IMR-90 (cell line): ENCODE results near the gene ZNF423. TPM values are rescaled to one million over a fixed set of nuclear protein-coding genes. Genes with fewer than 3 reads are reported as not detected.

Experiments
- ATAC-seq: fragments of 200-7000 bp; cut with Tn5 transposase; 2 replicates; pipeline ENCODE4 v1.9.1; 2020; ENCODE audit warnings: low read depth, mild to moderate bottlenecking, moderate library complexity
- BruUV-seq: library from RNA; stranded (reverse); fragments of 400-500 nt; replicated peaks from 2 replicates; lab custom pipeline; 2021; lab: Mats Ljungman, UMichigan
- CTCF ChIA-PET: fragments of 300-600 bp; formaldehyde crosslinking; extraction: SDS; loops from one replicate; lab custom pipeline; 2021; ENCODE audit warnings: antibody characterized with exemption; lab: Yijun Ruan, JAX
- POLR2A ChIA-PET: fragments of 300-600 bp; sonication (Branson Sonifier 250); formaldehyde crosslinking; loops from one replicate; lab custom pipeline; 2022; ENCODE audit warnings: antibody characterized with exemption; ENCODE audit not compliant: unreplicated experiment; lab: Charles Lee
- DNase-seq: peaks from one replicate; pipeline ENCODE4 v3.0.0; 2013
- H2AFZ ChIP-seq: replicated peaks from 2 replicates; pipeline ENCODE3; 2013; ENCODE audit warnings: low read length, mild to moderate bottlenecking; ENCODE audit not compliant: poor library complexity
- H2AK5ac ChIP-seq: 2 replicates; pipeline ENCODE4 v1.6.1; 2013; ENCODE audit warnings: low read depth, low read length, inconsistent platforms
- H2AK9ac ChIP-seq: replicated peaks from 2 replicates; pipeline ENCODE3; 2013; ENCODE audit warnings: mild to moderate bottlenecking, low read depth, low read length, moderate library complexity; ENCODE audit not compliant: poor library complexity
- H2BK120ac ChIP-seq: 2 replicates; pipeline ENCODE4 v1.6.1; 2013; ENCODE audit warnings: low read depth, low read length, inconsistent platforms
- H2BK15ac ChIP-seq: 3 replicates; pipeline ENCODE4 v1.6.1; 2013; ENCODE audit warnings: low read depth, low read length, inconsistent platforms
- H2BK20ac ChIP-seq: 2 replicates; pipeline ENCODE4 v1.6.1; 2013; ENCODE audit warnings: low read depth, mild to moderate bottlenecking, inconsistent platforms, low read length, moderate library complexity
- H2BK5ac ChIP-seq: 2 replicates; pipeline ENCODE4 v1.6.1; 2013; ENCODE audit warnings: mild to moderate bottlenecking, low read depth, low read length, inconsistent platforms; ENCODE audit not compliant: poor library complexity, severe bottlenecking
- H3K14ac ChIP-seq: replicated peaks from 2 replicates; pipeline ENCODE4 v1.6.1; 2013; ENCODE audit warnings: low read depth, low read length, inconsistent platforms
- H3K18ac ChIP-seq: 2 replicates; pipeline ENCODE4 v1.6.1; 2013; ENCODE audit warnings: low read depth, low read length, control low read depth
- H3K23ac ChIP-seq: 2 replicates; pipeline ENCODE4 v1.6.1; 2013; ENCODE audit warnings: low read depth, low read length, inconsistent platforms
- H3K27ac ChIP-seq: 2 replicates; pipeline ENCODE4 v1.5.1; 2013; ENCODE audit warnings: mild to moderate bottlenecking, control low read depth, low read length; ENCODE audit not compliant: insufficient read depth
- H3K27me3 ChIP-seq: 2 replicates; pipeline ENCODE4 v1.6.1; 2013; ENCODE audit warnings: low read length; ENCODE audit not compliant: control insufficient read depth, insufficient read depth
- H3K36me3 ChIP-seq: 2 replicates; pipeline ENCODE4 v1.6.1; 2013; ENCODE audit warnings: low read length, mixed read lengths; ENCODE audit not compliant: control insufficient read depth, insufficient read depth
- H3K4ac ChIP-seq: 2 replicates; pipeline ENCODE4 v1.6.1; 2013; ENCODE audit warnings: low read depth, low read length, inconsistent platforms
- H3K4me1 ChIP-seq: 2 replicates; pipeline ENCODE4 v1.6.1; 2013; ENCODE audit warnings: low read length, mixed read lengths; ENCODE audit not compliant: control insufficient read depth, insufficient read depth
- H3K4me2 ChIP-seq: 2 replicates; pipeline ENCODE4 v1.6.1; 2013; ENCODE audit warnings: low read depth, mild to moderate bottlenecking, control low read depth, low read length, moderate library complexity
- H3K4me3 ChIP-seq: 2 replicates; pipeline ENCODE4 v1.5.1; 2013; ENCODE audit warnings: low read depth, mild to moderate bottlenecking, control low read depth, low read length, moderate library complexity; ENCODE audit not compliant: insufficient read depth
- H3K56ac ChIP-seq: 2 replicates; pipeline ENCODE4 v1.6.1; 2013; ENCODE audit warnings: low read length, inconsistent platforms; ENCODE audit not compliant: insufficient read depth; ENCODE audit errors: extremely low read depth
- H3K79me1 ChIP-seq, 2 experiments: 2 replicates each; pipeline ENCODE4 v1.6.1; 2013; ENCODE audit warnings: low read length in 2 of 2, inconsistent platforms in 1 of 2, low read depth in 1 of 2
- H3K9ac ChIP-seq: 2 replicates; pipeline ENCODE4 v1.6.1; 2013; ENCODE audit warnings: low read depth, low read length, control low read depth
- H3K9me1 ChIP-seq: 2 replicates; pipeline ENCODE4 v1.6.1; 2013; ENCODE audit warnings: low read length, inconsistent platforms; ENCODE audit not compliant: insufficient read depth
- H3K9me3 ChIP-seq: 2 replicates; pipeline ENCODE4 v1.6.1; 2013; ENCODE audit warnings: low read length; ENCODE audit not compliant: control insufficient read depth, insufficient read depth
- H4K20me1 ChIP-seq: 2 replicates; pipeline ENCODE4 v1.6.1; 2013; ENCODE audit warnings: low read length, inconsistent platforms; ENCODE audit not compliant: insufficient read depth
- H4K5ac ChIP-seq: 2 replicates; pipeline ENCODE4 v1.6.1; 2013; ENCODE audit warnings: mild to moderate bottlenecking, low read depth, low read length, control low read depth
- H4K8ac ChIP-seq, 2 experiments: 2 replicates each; pipeline ENCODE4 v1.6.1; 2013; ENCODE audit warnings: low read depth in 2 of 2, low read length in 2 of 2, control low read depth in 1 of 2, inconsistent platforms in 1 of 2
- H4K91ac ChIP-seq: 2 replicates; pipeline ENCODE4 v1.6.1; 2013; ENCODE audit warnings: low read depth, low read length, inconsistent platforms; ENCODE audit not compliant: insufficient read depth
- BHLHE40 ChIP-seq: fragments of 150-350 bp; IDR thresholded peaks from 2 replicates; pipeline ENCODE4 v1.6.1; 2016; ENCODE audit warnings: mild to moderate bottlenecking, low read depth, low read length
- CEBPB ChIP-seq: IDR thresholded peaks from 2 replicates; pipeline ENCODE4 v1.6.1; 2012; ENCODE audit warnings: low read depth, low read length, improper control_type of control experiment
- CHD1 ChIP-seq: IDR thresholded peaks from 2 replicates; pipeline ENCODE4 v1.6.1; 2012; ENCODE audit warnings: low read depth, low read length, improper control_type of control experiment
- ELK1 ChIP-seq: fragments of 150-350 bp; IDR thresholded peaks from 2 replicates; pipeline ENCODE4 v1.6.1; 2016; ENCODE audit warnings: low read depth, mild to moderate bottlenecking, low read length, moderate library complexity, borderline replicate concordance
- FOS ChIP-seq: fragments of 150-350 bp; IDR thresholded peaks from 2 replicates; pipeline ENCODE4 v1.6.1; 2016; ENCODE audit warnings: low read depth, low read length
- MAFK ChIP-seq: IDR thresholded peaks from 2 replicates; pipeline ENCODE4 v1.6.1; 2012; ENCODE audit warnings: low read depth, low read length, improper control_type of control experiment
- MAZ ChIP-seq: IDR thresholded peaks from 2 replicates; pipeline ENCODE4 v1.6.1; 2012; ENCODE audit warnings: low read depth, mild to moderate bottlenecking, low read length, improper control_type of control experiment, moderate library complexity, borderline replicate concordance
- MXI1 ChIP-seq: IDR thresholded peaks from 2 replicates; pipeline ENCODE4 v1.6.1; 2012; ENCODE audit warnings: low read depth, mild to moderate bottlenecking, low read length, moderate library complexity, borderline replicate concordance
- NFE2L2 ChIP-seq: fragments of 150-350 bp; IDR thresholded peaks from 2 replicates; pipeline ENCODE4 v1.6.1; 2016; ENCODE audit warnings: low read depth, mild to moderate bottlenecking, low read length
- POLR2A ChIP-seq: IDR thresholded peaks from 2 replicates; pipeline ENCODE4 v1.6.1; 2012; ENCODE audit warnings: mild to moderate bottlenecking, low read depth, low read length
- RAD21 ChIP-seq: IDR thresholded peaks from 2 replicates; pipeline ENCODE4 v1.6.1; 2012; ENCODE audit warnings: low read length, improper control_type of control experiment
- RCOR1 ChIP-seq: IDR thresholded peaks from 2 replicates; pipeline ENCODE4 v1.6.1; 2012; ENCODE audit warnings: mild to moderate bottlenecking, low read length, improper control_type of control experiment; ENCODE audit not compliant: insufficient replicate concordance
- RFX5 ChIP-seq: IDR thresholded peaks from 2 replicates; pipeline ENCODE4 v1.8.0; 2012; ENCODE audit warnings: low read depth, mild to moderate bottlenecking, low read length, moderate library complexity
- SMC3 ChIP-seq: fragments of 150-350 bp; IDR thresholded peaks from 2 replicates; pipeline ENCODE4 v1.6.1; 2016; ENCODE audit warnings: low read depth, mild to moderate bottlenecking, antibody characterized with exemption, low read length, moderate library complexity
- WGBS, 2 experiments: methylation state at CpG; one replicate each; pipeline versions ENCODE4 v1.1.5 to v1.1.7; 2013; ENCODE audit warnings: missing lambda C conversion rate in 2 of 2; ENCODE audit not compliant: insufficient read length in 1 of 2; ENCODE audit errors: extremely low coverage in 2 of 2; 5-methylcytosine and 5-hydroxymethylcytosine counted together
- dilution Hi-C: fragments of 300-500 bp; cut with HindIII; formaldehyde crosslinking; loops from one replicate; pipeline ENCODE4 v1.14.3; 2018; ENCODE audit warnings: low sequenced_read_pairs; ENCODE audit not compliant: unreplicated experiment
- in situ Hi-C: fragments of 300-500 bp; cut with MboI; formaldehyde crosslinking; loops from 3 replicates; pipeline ENCODE4 v1.14.3; 2019; ENCODE audit warnings: low sequenced_read_pairs, inconsistent platforms, mixed read lengths
- intact Hi-C: fragments of 100-400 bp; cut with micrococcal nuclease; formaldehyde crosslinking; loops from 2 replicates; pipeline ENCODE4 v1.10.0; 2022
- polyA plus RNA-seq, 3 experiments: library from polyadenylated mRNA; depleted of rRNA; stranded (reverse); fragments of >200 nt; gene quantifications; 2 replicates each; pipeline ENCODE4 v1.2.3, GENCODE V29; 2012; ENCODE audit warnings: low replicate concordance in 1 of 3
- total RNA-seq: library from RNA; depleted of rRNA; stranded (reverse); fragments of >200 nt; gene quantifications from 2 replicates; pipeline ENCODE4 v1.2.3, GENCODE V29; 2012
- TF ChIP-seq, protein P1 (sequence below): conservative IDR thresholded peaks from 2 replicates; pipeline ENCODE4 v1.5.1; 2012; ENCODE audit warnings: mild to moderate bottlenecking, low read depth, low read length, improper control_type of control experiment
- TF ChIP-seq, protein P2 (sequence below): fragments of 150-350 bp; IDR thresholded peaks from 2 replicates; pipeline ENCODE4 v1.6.1; 2017; ENCODE audit warnings: mild to moderate bottlenecking, antibody characterized with exemption, low read length, low read depth

ZNF423 gene
- total and polyA plus RNA-seq, 2 of the 4 experiments (the other 2 are of a cell fraction): under 0.01 to 0.10 TPM

DNA sequence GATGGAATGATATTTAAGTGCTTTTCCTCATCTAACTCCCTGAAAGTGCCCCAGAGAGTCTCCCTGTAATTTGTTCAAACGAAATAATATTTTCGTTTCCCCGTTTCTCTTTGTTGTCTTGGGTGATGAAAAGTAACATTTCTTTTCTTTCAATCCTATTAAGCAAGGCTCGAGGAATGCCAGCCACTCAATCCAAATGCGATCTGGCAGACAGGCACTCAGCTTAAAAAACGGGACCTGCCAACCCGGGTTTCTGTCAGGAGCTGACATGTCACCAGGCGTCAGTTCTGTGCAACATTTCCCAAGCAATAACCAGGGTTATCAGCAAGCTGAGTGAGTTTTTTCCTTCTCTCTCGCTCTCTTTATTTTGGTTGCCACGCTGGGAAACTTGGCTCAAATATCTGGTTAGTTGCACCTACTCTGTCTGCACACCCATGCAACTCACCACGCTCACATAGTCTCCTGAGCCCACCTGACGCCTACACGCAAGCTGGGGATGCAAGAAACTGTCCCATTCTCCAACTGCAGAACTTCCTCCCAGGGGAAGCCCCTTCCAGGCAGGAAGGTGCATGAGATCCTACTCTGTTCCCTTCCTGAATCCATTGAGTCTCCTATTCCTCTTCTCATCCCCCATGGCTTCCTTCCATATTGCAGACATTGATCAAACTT, 274.1 kb downstream of the ZNF423 start:
- dilution Hi-C loops: no loop called here

More for the DNA sequence above, 274.1 kb downstream of the ZNF423 start:
- Histone ChIP-seq H3K4me3 (no peak overlapping the region), H2BK15ac (no peak overlapping the region), H2BK20ac (no peak overlapping the region), H2BK5ac (no peak overlapping the region), H3K27me3 (peaks cover 26% of the 10 kb centered on the region), H3K56ac (no peak overlapping the region), H4K20me1 (no peaks in the 10 kb centered on the region), H4K8ac (no peak overlapping the region), H2AK5ac (no peak overlapping the region), H3K9me3 (no peaks in the 10 kb centered on the region), H3K27ac (no peak overlapping the region), H3K14ac (no peak overlapping the region), H3K36me3 (no peaks in the 10 kb centered on the region), H2AFZ (no peak overlapping the region), H4K5ac (no peak overlapping the region), H3K79me1 (no peaks in the 10 kb centered on the region), H3K4me2 (no peak overlapping the region), H3K4ac (no peak overlapping the region), H3K18ac (no peak overlapping the region), H2AK9ac (no peak overlapping the region), H4K91ac (no peak overlapping the region), H2BK120ac (no peak overlapping the region), H3K9ac (no peak overlapping the region), H3K23ac (no peak overlapping the region), H3K4me1 (no peaks in the 10 kb centered on the region), H3K9me1 (no peaks in the 10 kb centered on the region)
- TF ChIP-seq CHD1 (no peak), NFE2L2 (no peak), MAZ (no peak), BHLHE40 (no peak), RAD21 (no peak), POLR2A (no peak), RCOR1 (no peak), MAFK (no peak), MXI1 (no peak), SMC3 (no peak), CEBPB (no peak), RFX5 (no peak), FOS (no peak), ELK1 (no peak)
- TF ChIP-seq, protein P1, sequence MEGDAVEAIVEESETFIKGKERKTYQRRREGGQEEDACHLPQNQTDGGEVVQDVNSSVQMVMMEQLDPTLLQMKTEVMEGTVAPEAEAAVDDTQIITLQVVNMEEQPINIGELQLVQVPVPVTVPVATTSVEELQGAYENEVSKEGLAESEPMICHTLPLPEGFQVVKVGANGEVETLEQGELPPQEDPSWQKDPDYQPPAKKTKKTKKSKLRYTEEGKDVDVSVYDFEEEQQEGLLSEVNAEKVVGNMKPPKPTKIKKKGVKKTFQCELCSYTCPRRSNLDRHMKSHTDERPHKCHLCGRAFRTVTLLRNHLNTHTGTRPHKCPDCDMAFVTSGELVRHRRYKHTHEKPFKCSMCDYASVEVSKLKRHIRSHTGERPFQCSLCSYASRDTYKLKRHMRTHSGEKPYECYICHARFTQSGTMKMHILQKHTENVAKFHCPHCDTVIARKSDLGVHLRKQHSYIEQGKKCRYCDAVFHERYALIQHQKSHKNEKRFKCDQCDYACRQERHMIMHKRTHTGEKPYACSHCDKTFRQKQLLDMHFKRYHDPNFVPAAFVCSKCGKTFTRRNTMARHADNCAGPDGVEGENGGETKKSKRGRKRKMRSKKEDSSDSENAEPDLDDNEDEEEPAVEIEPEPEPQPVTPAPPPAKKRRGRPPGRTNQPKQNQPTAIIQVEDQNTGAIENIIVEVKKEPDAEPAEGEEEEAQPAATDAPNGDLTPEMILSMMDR: no peak
- TF ChIP-seq, protein P2, sequence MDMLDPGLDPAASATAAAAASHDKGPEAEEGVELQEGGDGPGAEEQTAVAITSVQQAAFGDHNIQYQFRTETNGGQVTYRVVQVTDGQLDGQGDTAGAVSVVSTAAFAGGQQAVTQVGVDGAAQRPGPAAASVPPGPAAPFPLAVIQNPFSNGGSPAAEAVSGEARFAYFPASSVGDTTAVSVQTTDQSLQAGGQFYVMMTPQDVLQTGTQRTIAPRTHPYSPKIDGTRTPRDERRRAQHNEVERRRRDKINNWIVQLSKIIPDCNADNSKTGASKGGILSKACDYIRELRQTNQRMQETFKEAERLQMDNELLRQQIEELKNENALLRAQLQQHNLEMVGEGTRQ: no peak
- in situ Hi-C loops: no loop called here
- BruUV-seq: no TSS peak
- ChIA-PET POLR2A (no interaction called here), CTCF (no interaction called here)
- DNase-seq (no peak), ATAC-seq (no peak)
- intact Hi-C loops: no loop called here
- WGBS, 2 experiments: 44% methylated on average over 5 of the region's 13 CpGs; no CpG with 5 or more reads in 1 of the 2 experiments
